ENCODE measurements around the gene PPFIA2.

DNA sequence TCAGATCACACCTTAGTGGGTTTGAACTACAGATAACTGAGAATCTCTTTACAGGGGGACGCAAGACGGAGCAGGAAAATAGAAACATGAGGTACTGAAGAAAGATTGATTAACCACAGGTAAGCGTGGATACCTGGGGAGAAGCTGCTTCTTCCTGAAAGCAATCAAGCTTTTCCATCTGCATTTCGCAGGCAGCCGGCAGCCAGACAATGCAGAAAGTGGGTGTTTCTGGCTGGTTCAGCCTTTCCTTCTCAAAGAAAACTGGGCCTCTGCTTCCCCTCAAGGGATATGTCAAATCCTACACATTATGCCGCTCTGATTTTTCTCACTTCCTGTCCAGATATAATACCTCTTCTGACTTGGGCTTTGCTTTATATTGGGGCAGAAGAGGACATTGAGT, 39.1 kb upstream of the PPFIA2 start:
- TF ChIP-seq POLR2A (IDR thresholded peaks at IDR 0.05) = no peak
- TF ChIP-seq, protein P1, sequence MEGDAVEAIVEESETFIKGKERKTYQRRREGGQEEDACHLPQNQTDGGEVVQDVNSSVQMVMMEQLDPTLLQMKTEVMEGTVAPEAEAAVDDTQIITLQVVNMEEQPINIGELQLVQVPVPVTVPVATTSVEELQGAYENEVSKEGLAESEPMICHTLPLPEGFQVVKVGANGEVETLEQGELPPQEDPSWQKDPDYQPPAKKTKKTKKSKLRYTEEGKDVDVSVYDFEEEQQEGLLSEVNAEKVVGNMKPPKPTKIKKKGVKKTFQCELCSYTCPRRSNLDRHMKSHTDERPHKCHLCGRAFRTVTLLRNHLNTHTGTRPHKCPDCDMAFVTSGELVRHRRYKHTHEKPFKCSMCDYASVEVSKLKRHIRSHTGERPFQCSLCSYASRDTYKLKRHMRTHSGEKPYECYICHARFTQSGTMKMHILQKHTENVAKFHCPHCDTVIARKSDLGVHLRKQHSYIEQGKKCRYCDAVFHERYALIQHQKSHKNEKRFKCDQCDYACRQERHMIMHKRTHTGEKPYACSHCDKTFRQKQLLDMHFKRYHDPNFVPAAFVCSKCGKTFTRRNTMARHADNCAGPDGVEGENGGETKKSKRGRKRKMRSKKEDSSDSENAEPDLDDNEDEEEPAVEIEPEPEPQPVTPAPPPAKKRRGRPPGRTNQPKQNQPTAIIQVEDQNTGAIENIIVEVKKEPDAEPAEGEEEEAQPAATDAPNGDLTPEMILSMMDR (IDR thresholded peaks at IDR 0.05) = no peak
